Caco-2 (cell line): ENCODE measurements around the gene BRINP2. TPM values are rescaled to one million over a fixed set of nuclear protein-coding genes. Genes with fewer than 3 reads are reported as not detected.

Experiments
- BruUV-seq: library from RNA; stranded (reverse); fragments of 400-500 nt; replicated peaks from 2 replicates; lab custom pipeline; 2021; lab: Mats Ljungman, UMichigan
- CTCF ChIA-PET: fragments of 300-600 bp; sonication (Branson Sonifier 250); formaldehyde crosslinking; loops from one replicate; lab custom pipeline; 2022; ENCODE audit warnings: antibody characterized with exemption; lab: Charles Lee
- POLR2A ChIA-PET: fragments of 300-600 bp; sonication (Branson Sonifier 250); formaldehyde crosslinking; loops from one replicate; lab custom pipeline; 2022; ENCODE audit warnings: antibody characterized with exemption; lab: Charles Lee
- DNase-seq, 2 experiments: peaks; one replicate each; pipeline versions ENCODE4 v3.0.0 to v3.0.0-alpha.2; 2020 to 2022
- H3K27me3 ChIP-seq: replicated peaks from 2 replicates; pipeline ENCODE4 v1.6.0; 2011; ENCODE audit warnings: low read length; ENCODE audit not compliant: control insufficient read depth, insufficient read depth
- H3K36me3 ChIP-seq: 2 replicates; pipeline ENCODE4 v1.5.1; 2011; ENCODE audit warnings: low read length; ENCODE audit not compliant: control insufficient read depth, insufficient read depth
- H3K4me1 ChIP-seq: fragments of 250-450 bp; sonication (Bioruptor Pico); 2 replicates; pipeline ENCODE4 v1.5.1; 2020; ENCODE audit warnings: mild to moderate bottlenecking
- H3K4me3 ChIP-seq: 2 replicates; pipeline ENCODE4 v1.5.1; 2011; ENCODE audit warnings: low read depth, mild to moderate bottlenecking, control low read depth, low read length
- H3K9me3 ChIP-seq: fragments of 250-450 bp; sonication (Bioruptor Pico); 2 replicates; pipeline ENCODE4 v1.5.1; 2020; ENCODE audit warnings: mild to moderate bottlenecking, moderate library complexity
- H3K27ac Mint-ChIP-seq: one replicate; pipeline ENCODE4 v1.8.0; 2022; ENCODE audit warnings: mixed read lengths; ENCODE audit not compliant: unreplicated experiment
- H3K27me3 Mint-ChIP-seq: one replicate; pipeline ENCODE4 v1.8.0; 2022; ENCODE audit warnings: mixed read lengths; ENCODE audit not compliant: insufficient read depth, unreplicated experiment
- H3K36me3 Mint-ChIP-seq: one replicate; pipeline ENCODE4 v1.8.0; 2022; ENCODE audit warnings: mild to moderate bottlenecking, mixed read lengths; ENCODE audit not compliant: insufficient read depth, unreplicated experiment
- H3K4me1 Mint-ChIP-seq: one replicate; pipeline ENCODE4 v1.8.0; 2022; ENCODE audit warnings: low read depth, mixed read lengths; ENCODE audit not compliant: unreplicated experiment
- H3K4me3 Mint-ChIP-seq: one replicate; pipeline ENCODE4 v1.8.0; 2022; ENCODE audit warnings: mild to moderate bottlenecking, moderate library complexity, mixed read lengths; ENCODE audit not compliant: unreplicated experiment
- H3K9me3 Mint-ChIP-seq: one replicate; pipeline ENCODE4 v1.8.0; 2022; ENCODE audit warnings: mixed read lengths; ENCODE audit not compliant: unreplicated experiment
- CTCF ChIP-seq, 2 experiments: fragments of 200-600 bp in 1 of 2; IDR thresholded peaks; 1 replicate in 1 of 2; 2 replicates in 1 of 2; pipeline versions ENCODE4 v1.5.1 to v1.8.0; 2011 to 2022; ENCODE audit warnings: antibody characterized with exemption in 1 of 2, control low read depth in 1 of 2, inconsistent platforms in 1 of 2, low read depth in 1 of 2, low read length in 1 of 2, mild to moderate bottlenecking in 1 of 2, moderate library complexity in 1 of 2; ENCODE audit not compliant: insufficient read depth in 1 of 2, severe bottlenecking in 1 of 2, unreplicated experiment in 1 of 2
- intact Hi-C: fragments of 100-400 bp; cut with micrococcal nuclease; formaldehyde crosslinking; loops from one replicate; pipeline ENCODE4 v1.10.0; 2022; ENCODE audit not compliant: unreplicated experiment
- total RNA-seq: library from RNA; stranded (reverse); gene quantifications from 2 replicates; pipeline ENCODE4 v1.2.3, GENCODE V29; 2022

Gene BRINP2
- total RNA-seq, 1 experiment from 2014 or later, result not detected

GRCh38 chr1:177307771-177308170 is 137.0 kb downstream of the BRINP2 start:
- BruUV-seq, result no TSS peak
- no peaks in the 10 kb centered on the region for H3K4me1 ChIP-seq
- no peak for TF ChIP-seq CTCF (IDR thresholded peaks at IDR 0.05; ENCODE audit: insufficient read depth in 1 of 2, low read depth in 1 of 2, low read length in 1 of 2, severe bottlenecking in 1 of 2, unreplicated experiment in 1 of 2)
- no peaks in the 10 kb centered on the region for H3K9me3 Mint-ChIP-seq
- H3K36me3 ChIP-seq, result no peaks in the 10 kb centered on the region
- peaks cover 6% of the 10 kb centered on the region for H3K4me1 Mint-ChIP-seq
- H3K9me3 ChIP-seq, result no peaks in the 10 kb centered on the region
- H3K27ac Mint-ChIP-seq, result no peak overlapping the region
- intact Hi-C loops, result no loop called here
- no peaks in the 10 kb centered on the region for H3K36me3 Mint-ChIP-seq
- DNase-seq, result no peak
- no peaks in the 10 kb centered on the region for H3K27me3 ChIP-seq
- ChIA-PET POLR2A (no interaction called here), CTCF (no interaction called here)
- H3K4me3 Mint-ChIP-seq, result no peak overlapping the region
- no peak overlapping the region for H3K4me3 ChIP-seq
- H3K27me3 Mint-ChIP-seq, result peaks cover 9% of the 10 kb centered on the region

- H3K27ac Mint-ChIP-seq, result no peak overlapping the region
- peaks cover 6% of the 10 kb centered on the region for H3K4me1 Mint-ChIP-seq
- intact Hi-C loops, result no loop called here
- Histone ChIP-seq H3K9me3 (no peaks in the 10 kb centered on the region), H3K4me1 (no peaks in the 10 kb centered on the region), H3K27me3 (no peaks in the 10 kb centered on the region), H3K4me3 (no peak overlapping the region), H3K36me3 (no peaks in the 10 kb centered on the region)
- no TSS peak for BruUV-seq
- H3K9me3 Mint-ChIP-seq, result no peaks in the 10 kb centered on the region
- TF ChIP-seq CTCF (IDR thresholded peaks at IDR 0.05; ENCODE audit: insufficient read depth in 1 of 2, low read depth in 1 of 2, low read length in 1 of 2, severe bottlenecking in 1 of 2, unreplicated experiment in 1 of 2), result no peak
- CTCF ChIA-PET, result no interaction called here
- H3K4me3 Mint-ChIP-seq, result no peak overlapping the region
- DNase-seq, result no peak
- no peaks in the 10 kb centered on the region for H3K36me3 Mint-ChIP-seq
- H3K27me3 Mint-ChIP-seq, result peaks cover 14% of the 10 kb centered on the region
- POLR2A ChIA-PET, result no interaction called here
Measured at GRCh38 chr1:177309880-177310279, 139.1 kb downstream of the BRINP2 start.

- Mint-ChIP-seq H3K9me3 (no peaks in the 10 kb centered on the region), H3K27me3 (peaks cover 16% of the 10 kb centered on the region), H3K4me3 (no peak overlapping the region), H3K36me3 (no peaks in the 10 kb centered on the region), H3K27ac (no peak overlapping the region), H3K4me1 (peaks cover 6% of the 10 kb centered on the region)
- Histone ChIP-seq H3K4me1 (no peaks in the 10 kb centered on the region), H3K36me3 (no peaks in the 10 kb centered on the region), H3K4me3 (no peak overlapping the region), H3K9me3 (no peaks in the 10 kb centered on the region), H3K27me3 (no peaks in the 10 kb centered on the region)
- ChIA-PET POLR2A (no interaction called here), CTCF (no interaction called here)
- intact Hi-C loops, result no loop called here
- TF ChIP-seq CTCF (IDR thresholded peaks at IDR 0.05; ENCODE audit: insufficient read depth in 1 of 2, low read depth in 1 of 2, low read length in 1 of 2, severe bottlenecking in 1 of 2, unreplicated experiment in 1 of 2), result no peak
- DNase-seq, result no peak
- no TSS peak for BruUV-seq
Measured at GRCh38 chr1:177310326-177310725, 139.6 kb downstream of the BRINP2 start.
